Measurements from ENCODE around the gene AGPS. TPM values are rescaled to one million over a fixed set of nuclear protein-coding genes. Genes with fewer than 3 reads are reported as not detected.

Gene AGPS
- total and polyA plus RNA-seq, 10 of the 15 experiments (the other 5 are each of a cell fraction or from before 2014, with no cell fraction given), result 7.9 to 54.2 (median 38.7) TPM

GRCh38 chr2:177413703-177414102 lies 21.1 kb downstream of the AGPS start:
- Histone ChIP-seq H3K4me1 (ENCODE audit: control insufficient read depth, insufficient read depth, low read length) (no peaks in the 10 kb centered on the region), H3K9me3 (replicated peaks; ENCODE audit: control insufficient read depth, insufficient read depth, low read length) (no peaks in the 10 kb centered on the region; the same call in 2 of the 3 replicates), H3K27ac (ENCODE audit: control insufficient read depth, insufficient read depth) (no peak overlapping the region), H3K36me3 (ENCODE audit: control insufficient read depth in 2 of 2, insufficient read depth in 2 of 2, low read length in 1 of 2) (no peaks in the 10 kb centered on the region), H3K4me2 (ENCODE audit: control insufficient read depth, insufficient read depth) (no peak overlapping the region), H3K79me2 (ENCODE audit: control insufficient read depth, insufficient read depth, low read length) (peaks cover 2% of the 10 kb centered on the region), H4K20me1 (ENCODE audit: control insufficient read depth, insufficient read depth) (no peaks in the 10 kb centered on the region), H3K9ac (ENCODE audit: control insufficient read depth, insufficient read depth, low read length) (no peak overlapping the region), H3K27me3 (replicated peaks in 1 of 2; ENCODE audit: control insufficient read depth in 2 of 2, insufficient read depth in 2 of 2, low read length in 1 of 2) (no peaks in the 10 kb centered on the region), H3K4me3 (no peak overlapping the region), H2AFZ (ENCODE audit: control insufficient read depth, low read depth, low read length) (no peak overlapping the region)
- peak; percentile 69 for ATAC-seq
- 63% methylated on average over 3 of the region's 3 CpGs for WGBS (ENCODE audit: insufficient coverage, insufficient replicate concordance, low lambda C conversion rate, missing lambda C conversion rate)
- RAD21 ChIA-PET (ENCODE audit: unreplicated experiment), result interaction anchor here (0.8 to 7.9 kb wide), 4 partner anchors 20 to 249 kb away, joined by 3 to 100 read pairs (median 36); partner anchors contain the start of gene NFE2L2
- FAIRE-seq, result no peak
- intact Hi-C loops (cut with micrococcal nuclease; ENCODE audit: unreplicated experiment), result no loop called here
- CTCF ChIA-PET, result interaction anchor here (1.3 to 9.8 kb wide), 6 partner anchors 19 to 249 kb away, joined by 3 to 273 read pairs (median 22); partner anchors contain the start of gene AGPS
- SMC1A ChIA-PET (ENCODE audit: uncharacterized antibody, unreplicated experiment), result interaction anchor here (0.7 to 10.0 kb wide), 5 partner anchors 9 to 249 kb away, joined by 3 to 208 read pairs (median 6); no protein-coding TSS in a partner anchor
- POLR2A ChIA-PET, result no interaction called here
- TF ChIP-seq PKNOX1 (IDR thresholded peaks at IDR 0.05) (peak; percentile 82), SREBF2 (IDR thresholded peaks at IDR 0.05; ENCODE audit: low read length) (no peak)
- no peak for DNase-seq (ENCODE audit: low read depth, low spot score)
- no TSS peak for BruUV-seq (replicated peaks)
- in situ Hi-C loops (cut with MboI), result loop anchor here (5.0 kb wide), 1 partner anchor 81 kb away; no protein-coding TSS in a partner anchor

DNA sequence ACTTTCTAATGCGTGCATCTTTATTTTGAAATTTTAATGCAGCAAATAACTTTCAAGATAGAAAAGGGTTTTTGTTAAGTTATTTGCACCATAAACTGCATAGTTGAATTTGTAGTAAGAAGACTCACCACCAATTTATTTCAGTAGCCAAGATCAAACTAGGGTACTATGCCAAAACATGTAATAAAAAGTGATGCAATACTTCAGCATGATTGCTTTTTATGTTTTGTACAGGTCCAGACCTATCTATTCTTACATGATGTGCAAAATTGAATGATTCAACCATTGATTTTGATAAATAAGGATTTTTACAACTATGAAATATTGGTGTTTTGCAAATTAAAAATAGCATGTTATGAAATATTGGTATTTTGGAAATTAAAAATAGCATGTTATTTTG lies 26.7 kb downstream of the AGPS start:
- intact Hi-C loops (cut with micrococcal nuclease; ENCODE audit: unreplicated experiment) (loop anchor here (5.0 kb wide), 1 partner anchor 303 kb away; no protein-coding TSS in a partner anchor), in situ Hi-C loops (cut with MboI) (loop anchor here (5.0 kb wide), 1 partner anchor 252 kb away; no protein-coding TSS in a partner anchor)
- no TSS peak for BruUV-seq (replicated peaks)
- Histone ChIP-seq H3K27me3 (replicated peaks in 1 of 2; ENCODE audit: control insufficient read depth in 2 of 2, insufficient read depth in 2 of 2, low read length in 1 of 2) (no peaks in the 10 kb centered on the region), H3K4me1 (ENCODE audit: control insufficient read depth, insufficient read depth, low read length) (no peaks in the 10 kb centered on the region), H4K20me1 (ENCODE audit: control insufficient read depth, insufficient read depth) (no peaks in the 10 kb centered on the region), H3K79me2 (ENCODE audit: control insufficient read depth, insufficient read depth, low read length) (peaks cover 5% of the 10 kb centered on the region), H3K9me3 (replicated peaks; ENCODE audit: control insufficient read depth, insufficient read depth, low read length) (no peaks in the 10 kb centered on the region; the same call in 2 of the 3 replicates), H3K4me2 (ENCODE audit: control insufficient read depth, insufficient read depth) (no peak overlapping the region), H3K4me3 (no peak overlapping the region), H3K27ac (ENCODE audit: control insufficient read depth, insufficient read depth) (no peak overlapping the region), H2AFZ (ENCODE audit: control insufficient read depth, low read depth, low read length) (no peak overlapping the region), H3K9ac (ENCODE audit: control insufficient read depth, insufficient read depth, low read length) (no peak overlapping the region), H3K36me3 (ENCODE audit: control insufficient read depth in 2 of 2, insufficient read depth in 2 of 2, low read length in 1 of 2) (no peaks in the 10 kb centered on the region)
- DNase-seq (ENCODE audit: low read depth, low spot score) (no peak), FAIRE-seq (no peak), ATAC-seq (no peak)
- CTCF ChIA-PET, result interaction anchor here (0.7 to 9.8 kb wide), 7 partner anchors 18 to 255 kb away, joined by 3 to 273 read pairs (median 3); no protein-coding TSS in a partner anchor
- POLR2A ChIA-PET, result no interaction called here
- RAD21 ChIA-PET (ENCODE audit: unreplicated experiment), result interaction anchor here (0.6 to 7.9 kb wide), 4 partner anchors 83 to 262 kb away, joined by 3 to 66 read pairs (median 5); no protein-coding TSS in a partner anchor
- 86% methylated on average over 1 of the region's 1 CpG for WGBS (ENCODE audit: insufficient coverage, insufficient replicate concordance, low lambda C conversion rate, missing lambda C conversion rate)
- SMC1A ChIA-PET (ENCODE audit: uncharacterized antibody, unreplicated experiment), result interaction anchor here (0.7 to 10.0 kb wide), 5 partner anchors 20 to 183 kb away, joined by 3 to 208 read pairs (median 4); no protein-coding TSS in a partner anchor
- TF ChIP-seq PML (IDR thresholded peaks at IDR 0.05; ENCODE audit: low read length) (no peak), CHD2 (IDR thresholded peaks at IDR 0.05; ENCODE audit: borderline replicate concordance, low read depth, low read length) (no peak), PAX8 (IDR thresholded peaks at IDR 0.05) (no peak)
- TF ChIP-seq, protein P1, sequence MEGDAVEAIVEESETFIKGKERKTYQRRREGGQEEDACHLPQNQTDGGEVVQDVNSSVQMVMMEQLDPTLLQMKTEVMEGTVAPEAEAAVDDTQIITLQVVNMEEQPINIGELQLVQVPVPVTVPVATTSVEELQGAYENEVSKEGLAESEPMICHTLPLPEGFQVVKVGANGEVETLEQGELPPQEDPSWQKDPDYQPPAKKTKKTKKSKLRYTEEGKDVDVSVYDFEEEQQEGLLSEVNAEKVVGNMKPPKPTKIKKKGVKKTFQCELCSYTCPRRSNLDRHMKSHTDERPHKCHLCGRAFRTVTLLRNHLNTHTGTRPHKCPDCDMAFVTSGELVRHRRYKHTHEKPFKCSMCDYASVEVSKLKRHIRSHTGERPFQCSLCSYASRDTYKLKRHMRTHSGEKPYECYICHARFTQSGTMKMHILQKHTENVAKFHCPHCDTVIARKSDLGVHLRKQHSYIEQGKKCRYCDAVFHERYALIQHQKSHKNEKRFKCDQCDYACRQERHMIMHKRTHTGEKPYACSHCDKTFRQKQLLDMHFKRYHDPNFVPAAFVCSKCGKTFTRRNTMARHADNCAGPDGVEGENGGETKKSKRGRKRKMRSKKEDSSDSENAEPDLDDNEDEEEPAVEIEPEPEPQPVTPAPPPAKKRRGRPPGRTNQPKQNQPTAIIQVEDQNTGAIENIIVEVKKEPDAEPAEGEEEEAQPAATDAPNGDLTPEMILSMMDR (IDR thresholded peaks at IDR 0.05 in 2 of 3, conservative IDR thresholded peaks at IDR 0.05 in 1 of 3; ENCODE audit: control insufficient read depth in 2 of 3, extremely low read depth in 1 of 3, insufficient read depth in 1 of 3, low read depth in 3 of 3, low read length in 3 of 3), result no peak
- TF ChIP-seq, protein P2, sequence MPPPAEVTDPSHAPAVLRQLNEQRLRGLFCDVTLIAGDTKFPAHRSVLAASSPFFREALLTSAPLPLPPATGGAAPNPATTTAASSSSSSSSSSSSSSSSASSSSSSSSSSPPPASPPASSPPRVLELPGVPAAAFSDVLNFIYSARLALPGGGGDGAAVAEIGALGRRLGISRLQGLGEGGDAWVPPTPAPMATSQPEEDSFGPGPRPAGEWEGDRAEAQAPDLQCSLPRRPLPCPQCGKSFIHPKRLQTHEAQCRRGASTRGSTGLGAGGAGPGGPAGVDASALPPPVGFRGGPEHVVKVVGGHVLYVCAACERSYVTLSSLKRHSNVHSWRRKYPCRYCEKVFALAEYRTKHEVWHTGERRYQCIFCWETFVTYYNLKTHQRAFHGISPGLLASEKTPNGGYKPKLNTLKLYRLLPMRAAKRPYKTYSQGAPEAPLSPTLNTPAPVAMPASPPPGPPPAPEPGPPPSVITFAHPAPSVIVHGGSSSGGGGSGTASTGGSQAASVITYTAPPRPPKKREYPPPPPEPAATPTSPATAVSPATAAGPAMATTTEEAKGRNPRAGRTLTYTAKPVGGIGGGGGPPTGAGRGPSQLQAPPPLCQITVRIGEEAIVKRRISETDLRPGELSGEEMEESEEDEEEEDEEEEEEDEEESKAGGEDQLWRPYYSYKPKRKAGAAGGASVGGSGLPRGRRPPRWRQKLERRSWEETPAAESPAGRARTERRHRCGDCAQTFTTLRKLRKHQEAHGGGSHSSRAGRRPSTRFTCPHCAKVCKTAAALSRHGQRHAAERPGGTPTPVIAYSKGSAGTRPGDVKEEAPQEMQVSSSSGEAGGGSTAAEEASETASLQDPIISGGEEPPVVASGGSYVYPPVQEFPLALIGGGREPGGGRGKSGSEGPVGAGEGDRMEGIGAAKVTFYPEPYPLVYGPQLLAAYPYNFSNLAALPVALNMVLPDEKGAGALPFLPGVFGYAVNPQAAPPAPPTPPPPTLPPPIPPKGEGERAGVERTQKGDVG (CRISPR knock-in tag; IDR thresholded peaks at IDR 0.05), result no peak
